ENCODE measurements around the gene MOGAT3.

- TF ChIP-seq CTCF (optimal IDR thresholded peaks at IDR 0.05 in 1 of 3, IDR thresholded peaks at IDR 0.05 in 1 of 3, conservative IDR thresholded peaks at IDR 0.05 in 1 of 3; ENCODE audit: extremely low read depth in 1 of 3, insufficient read depth in 2 of 3, low read length in 3 of 3) = no peak
- no peak for TF ChIP-seq EZH2 (IDR thresholded peaks at IDR 0.05; ENCODE audit: low read length)
These were observed 40.2 kb upstream of the MOGAT3 start for GRCh38 chr7:101241015-101241363.

All from keratinocyte (primary cell).